H9 (cell line): ENCODE measurements around the gene NR3C2. TPM values are rescaled to one million over a fixed set of nuclear protein-coding genes. Genes with fewer than 3 reads are reported as not detected.
"Not testable (repeated sequence)": the region's sequence is repeated elsewhere in the genome, so short reads cannot be mapped to it uniquely, and the experiment has no call there.

Source experiments
- DNase-seq: peaks from one replicate; pipeline ENCODE4 v3.0.0-alpha.2; 2017
- H2AFZ ChIP-seq: one replicate; pipeline ENCODE4 v1.6.1; 2013; ENCODE audit warnings: mild to moderate bottlenecking, low read length, control low read depth, moderate library complexity
- H2AK5ac ChIP-seq: 2 replicates; pipeline ENCODE4 v1.6.1; 2013; ENCODE audit warnings: low read length, control low read depth, mixed read lengths; ENCODE audit not compliant: insufficient read length
- H2BK120ac ChIP-seq: one replicate; pipeline ENCODE4 v1.6.1; 2013; ENCODE audit warnings: low read depth, mild to moderate bottlenecking, low read length, control low read depth, inconsistent platforms; ENCODE audit not compliant: poor library complexity, severe bottlenecking
- H2BK12ac ChIP-seq: 2 replicates; pipeline ENCODE4 v1.6.1; 2013; ENCODE audit warnings: low read length, control low read depth, mixed read lengths, low read depth; ENCODE audit not compliant: insufficient read length
- H2BK15ac ChIP-seq: 2 replicates; pipeline ENCODE4 v1.6.1; 2013; ENCODE audit warnings: low read depth, low read length, control low read depth
- H2BK20ac ChIP-seq: one replicate; pipeline ENCODE4 v1.6.1; 2013; ENCODE audit warnings: low read depth, mild to moderate bottlenecking, low read length, control low read depth, inconsistent platforms; ENCODE audit not compliant: poor library complexity, severe bottlenecking
- H2BK5ac ChIP-seq: 2 replicates; pipeline ENCODE4 v1.6.1; 2013; ENCODE audit warnings: low read length, control low read depth, mixed read lengths; ENCODE audit not compliant: insufficient read length
- H3K14ac ChIP-seq: 2 replicates; pipeline ENCODE4 v1.6.1; 2013; ENCODE audit warnings: low read length, control low read depth; ENCODE audit not compliant: insufficient read depth
- H3K18ac ChIP-seq: 2 replicates; pipeline ENCODE4 v1.6.1; 2013; ENCODE audit warnings: low read depth, mild to moderate bottlenecking, mixed read lengths, low read length, control low read depth; ENCODE audit not compliant: insufficient read length
- H3K23ac ChIP-seq: 2 replicates; pipeline ENCODE4 v1.6.1; 2013; ENCODE audit warnings: low read length, control low read depth, mixed read lengths, low read depth; ENCODE audit not compliant: insufficient read length
- H3K23me2 ChIP-seq: 2 replicates; pipeline ENCODE4 v1.6.1; 2013; ENCODE audit warnings: low read depth, mild to moderate bottlenecking, mixed read lengths, low read length, control low read depth; ENCODE audit not compliant: insufficient read length, poor library complexity, severe bottlenecking
- H3K27ac ChIP-seq: 2 replicates; pipeline ENCODE4 v1.5.1; 2013; ENCODE audit warnings: low read length, control low read depth, mixed read lengths, low read depth; ENCODE audit not compliant: insufficient read length
- H3K27me3 ChIP-seq: 2 replicates; pipeline ENCODE4 v1.6.1; 2013; ENCODE audit warnings: low read length, control low read depth, inconsistent platforms; ENCODE audit not compliant: insufficient read depth
- H3K4ac ChIP-seq: 2 replicates; pipeline ENCODE4 v1.6.1; 2013; ENCODE audit warnings: low read depth, mild to moderate bottlenecking, control low read depth, inconsistent platforms, low read length, moderate library complexity
- H3K4me1 ChIP-seq: 2 replicates; pipeline ENCODE4 v1.6.1; 2013; ENCODE audit warnings: low read length, control low read depth, inconsistent platforms; ENCODE audit not compliant: insufficient read depth
- H3K4me2 ChIP-seq: 2 replicates; pipeline ENCODE4 v1.6.1; 2013; ENCODE audit warnings: low read length, control low read depth, mixed read lengths; ENCODE audit not compliant: insufficient read length, insufficient read depth
- H3K56ac ChIP-seq: 2 replicates; pipeline ENCODE4 v1.6.1; 2013; ENCODE audit warnings: low read depth, mild to moderate bottlenecking, mixed read lengths, low read length, control low read depth; ENCODE audit not compliant: insufficient read length
- H3K79me1 ChIP-seq: 2 replicates; pipeline ENCODE4 v1.6.1; 2013; ENCODE audit warnings: low read depth, mild to moderate bottlenecking, moderate library complexity, low read length, control low read depth, inconsistent platforms; ENCODE audit not compliant: insufficient read depth, poor library complexity, severe bottlenecking
- H3K79me2 ChIP-seq: 2 replicates; pipeline ENCODE4 v1.6.1; 2013; ENCODE audit warnings: low read length, control low read depth, inconsistent platforms; ENCODE audit not compliant: insufficient read depth
- H3K9ac ChIP-seq: 2 replicates; pipeline ENCODE4 v1.6.1; 2013; ENCODE audit warnings: low read length, control low read depth, mixed read lengths; ENCODE audit not compliant: insufficient read length; ENCODE audit errors: extremely low read depth
- H3K9me3 ChIP-seq: one replicate; pipeline ENCODE4 v1.6.1; 2013; ENCODE audit warnings: low read depth, low read length, inconsistent platforms; ENCODE audit not compliant: control insufficient read depth
- H3T11ph ChIP-seq: one replicate; pipeline ENCODE4 v1.6.1; 2013; ENCODE audit warnings: mild to moderate bottlenecking, low read length, control low read depth, inconsistent platforms
- H4K20me1 ChIP-seq: one replicate; pipeline ENCODE4 v1.6.1; 2013; ENCODE audit not compliant: control insufficient read depth, insufficient read length, insufficient read depth
- H4K5ac ChIP-seq: 2 replicates; pipeline ENCODE4 v1.6.1; 2013; ENCODE audit warnings: low read depth, mild to moderate bottlenecking, mixed read lengths, low read length, control low read depth; ENCODE audit not compliant: insufficient read length
- H4K8ac ChIP-seq: replicated peaks from 2 replicates; pipeline ENCODE4 v1.6.1; 2013; ENCODE audit warnings: low read length, control low read depth, mixed read lengths, low read depth; ENCODE audit not compliant: insufficient read length
- H4K91ac ChIP-seq: 2 replicates; pipeline ENCODE4 v1.6.1; 2013; ENCODE audit warnings: low read depth, mild to moderate bottlenecking, moderate library complexity, mixed read lengths, low read length, control low read depth; ENCODE audit not compliant: insufficient read length
- H3K27ac Mint-ChIP-seq, 3 experiments: 2 replicates in 2 of 3; 3 replicates in 1 of 3; pipeline ENCODE4 v1.8.0; 2020 to 2021; ENCODE audit warnings: mixed read lengths in 3 of 3, mild to moderate bottlenecking in 1 of 3, moderate library complexity in 1 of 3
- H3K27me3 Mint-ChIP-seq: 2 replicates; pipeline ENCODE4 v1.8.0; 2021; ENCODE audit warnings: low read depth, mild to moderate bottlenecking, moderate library complexity, mixed read lengths
- H3K36me3 Mint-ChIP-seq, 3 experiments: 2 replicates in 2 of 3; 3 replicates in 1 of 3; pipeline ENCODE4 v1.8.0; 2020 to 2021; ENCODE audit warnings: low read depth in 3 of 3, mixed read lengths in 3 of 3; ENCODE audit not compliant: insufficient read depth in 1 of 3
- H3K4me1 Mint-ChIP-seq, 2 experiments: 2 replicates each; pipeline ENCODE4 v1.8.0; 2020; ENCODE audit warnings: mixed read lengths in 2 of 2
- H3K4me3 Mint-ChIP-seq, 2 experiments: 2 replicates in 1 of 2; 3 replicates in 1 of 2; pipeline ENCODE4 v1.8.0; 2020 to 2021; ENCODE audit warnings: mild to moderate bottlenecking in 2 of 2, mixed read lengths in 2 of 2, moderate library complexity in 1 of 2
- H3K9me3 Mint-ChIP-seq, 2 experiments: 2 replicates in 1 of 2; 3 replicates in 1 of 2; pipeline ENCODE4 v1.8.0; 2020; ENCODE audit warnings: mild to moderate bottlenecking in 2 of 2, mixed read lengths in 2 of 2, moderate library complexity in 1 of 2
- WGBS: extraction: QIAGEN DNeasy Blood & Tissue Kit; methylation state at CpG from one replicate; pipeline ENCODE4 v1.1.7; 2013; ENCODE audit warnings: missing lambda C conversion rate, low lambda C conversion rate, mixed read lengths; ENCODE audit not compliant: insufficient read length; ENCODE audit errors: extremely low coverage; 5-methylcytosine and 5-hydroxymethylcytosine counted together
- total RNA-seq: library from RNA; stranded (reverse); gene quantifications from 2 replicates; pipeline ENCODE4 v1.2.1, GENCODE V29; 2021
- TF ChIP-seq, protein P1 (sequence below): fragments of 200-600 bp; sonication (generic); conservative IDR thresholded peaks from 3 replicates; pipeline ENCODE4 v1.8.0; 2021; ENCODE audit warnings: antibody characterized with exemption, mild to moderate bottlenecking

The NR3C2 gene
- total RNA-seq, 1 experiment from 2014 or later = 1.4 TPM

DNA sequence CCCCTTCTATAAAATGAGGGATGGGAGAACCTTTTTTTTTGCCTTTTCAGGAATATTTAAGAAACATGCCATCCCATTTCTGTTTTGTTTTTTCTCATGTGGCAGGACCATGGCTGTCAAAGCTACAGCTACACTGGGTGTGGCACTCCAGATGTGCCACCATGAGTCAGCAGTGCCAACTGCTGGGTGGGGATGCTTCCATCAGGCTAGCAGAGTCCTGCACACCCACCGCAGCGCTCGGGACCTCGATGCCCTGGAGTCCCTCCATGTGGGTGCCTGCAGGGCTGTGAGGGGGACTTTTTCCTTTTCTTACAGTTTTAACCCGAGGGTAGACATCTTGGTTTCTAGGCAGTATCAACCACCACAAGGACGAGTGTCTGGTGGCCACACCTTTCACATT is 352.6 kb downstream of the NR3C2 start:
- Histone ChIP-seq H3K18ac (no peak overlapping the region), H3K4me1 (no peaks in the 10 kb centered on the region), H3K56ac (no peak overlapping the region), H3K27ac (no peak overlapping the region), H3K4me2 (no peak overlapping the region), H3T11ph (no peak overlapping the region), H2BK5ac (no peak overlapping the region), H3K14ac (no peak overlapping the region), H4K91ac (no peak overlapping the region), H4K8ac (no peak overlapping the region), H3K9me3 (no peaks in the 10 kb centered on the region), H4K20me1 (no peaks in the 10 kb centered on the region), H3K79me2 (no peaks in the 10 kb centered on the region), H3K9ac (no peak overlapping the region), H2AFZ (no peak overlapping the region), H3K79me1 (no peaks in the 10 kb centered on the region), H2BK12ac (no peak overlapping the region), H2BK15ac (no peak overlapping the region), H3K4ac (no peak overlapping the region), H4K5ac (no peak overlapping the region), H2BK20ac (no peak overlapping the region), H3K23ac (no peak overlapping the region), H3K23me2 (no peaks in the 10 kb centered on the region), H2AK5ac (no peak overlapping the region), H2BK120ac (no peak overlapping the region), H3K27me3 (no peaks in the 10 kb centered on the region)
- no peak overlapping the region for H3K27ac Mint-ChIP-seq
- H3K4me1 Mint-ChIP-seq = peaks cover 5 to 6% of the 10 kb centered on the region in 2 experiments
- no peaks in the 10 kb centered on the region for H3K36me3 Mint-ChIP-seq
- no peak for DNase-seq
- TF ChIP-seq, protein P1, sequence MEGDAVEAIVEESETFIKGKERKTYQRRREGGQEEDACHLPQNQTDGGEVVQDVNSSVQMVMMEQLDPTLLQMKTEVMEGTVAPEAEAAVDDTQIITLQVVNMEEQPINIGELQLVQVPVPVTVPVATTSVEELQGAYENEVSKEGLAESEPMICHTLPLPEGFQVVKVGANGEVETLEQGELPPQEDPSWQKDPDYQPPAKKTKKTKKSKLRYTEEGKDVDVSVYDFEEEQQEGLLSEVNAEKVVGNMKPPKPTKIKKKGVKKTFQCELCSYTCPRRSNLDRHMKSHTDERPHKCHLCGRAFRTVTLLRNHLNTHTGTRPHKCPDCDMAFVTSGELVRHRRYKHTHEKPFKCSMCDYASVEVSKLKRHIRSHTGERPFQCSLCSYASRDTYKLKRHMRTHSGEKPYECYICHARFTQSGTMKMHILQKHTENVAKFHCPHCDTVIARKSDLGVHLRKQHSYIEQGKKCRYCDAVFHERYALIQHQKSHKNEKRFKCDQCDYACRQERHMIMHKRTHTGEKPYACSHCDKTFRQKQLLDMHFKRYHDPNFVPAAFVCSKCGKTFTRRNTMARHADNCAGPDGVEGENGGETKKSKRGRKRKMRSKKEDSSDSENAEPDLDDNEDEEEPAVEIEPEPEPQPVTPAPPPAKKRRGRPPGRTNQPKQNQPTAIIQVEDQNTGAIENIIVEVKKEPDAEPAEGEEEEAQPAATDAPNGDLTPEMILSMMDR = no peak
- no CpG with 5 or more reads among the region's 6 CpGs for WGBS
- H3K27me3 Mint-ChIP-seq = no peaks in the 10 kb centered on the region
- H3K9me3 Mint-ChIP-seq = peaks cover 0 to 7% of the 10 kb centered on the region in 2 experiments; a peak in 1 of 5 replicates
- H3K4me3 Mint-ChIP-seq = no peak overlapping the region

DNA sequence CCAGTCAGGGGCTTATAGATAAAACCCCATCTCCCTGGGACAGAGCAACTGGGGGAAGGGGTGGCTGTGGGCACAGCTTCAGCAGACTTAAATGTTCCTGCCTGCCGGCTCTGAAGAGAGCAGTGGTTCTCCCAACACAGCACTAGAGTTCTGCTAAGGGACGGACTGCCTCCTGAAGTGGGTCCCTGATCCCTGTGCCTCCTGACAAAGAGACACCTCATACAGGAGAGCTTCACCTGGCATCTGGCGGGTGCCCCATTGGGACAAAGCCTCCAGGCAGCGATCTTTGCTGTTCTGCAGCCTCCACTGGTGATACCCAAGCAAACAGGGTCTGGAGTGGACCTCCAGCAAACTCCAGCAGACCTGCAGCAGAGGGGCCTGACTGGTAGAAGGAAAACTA is 359.1 kb downstream of the NR3C2 start:
- not testable (repeated sequence) for H3K9ac ChIP-seq, H4K5ac ChIP-seq, H3K4me3 Mint-ChIP-seq, H3K23me2 ChIP-seq, H3K27me3 ChIP-seq, DNase-seq, H3K36me3 Mint-ChIP-seq, H3K27ac Mint-ChIP-seq, H3K23ac ChIP-seq, H2BK5ac ChIP-seq, H3K4me2 ChIP-seq, H3K4me1 ChIP-seq, H3K56ac ChIP-seq, H4K8ac ChIP-seq, H3K9me3 ChIP-seq, H3T11ph ChIP-seq, H3K9me3 Mint-ChIP-seq, H3K14ac ChIP-seq, H3K27ac ChIP-seq, H4K20me1 ChIP-seq, H2BK120ac ChIP-seq, H3K4ac ChIP-seq, H3K79me1 ChIP-seq, H3K79me2 ChIP-seq, H3K27me3 Mint-ChIP-seq, H2BK20ac ChIP-seq, H3K18ac ChIP-seq, H2AK5ac ChIP-seq, H2BK12ac ChIP-seq, H4K91ac ChIP-seq, H2AFZ ChIP-seq, H2BK15ac ChIP-seq, H3K4me1 Mint-ChIP-seq
- no CpG with 5 or more reads among the region's 4 CpGs for WGBS
